ENCODE measurements around the gene UFD1. TPM values are rescaled to one million over a fixed set of nuclear protein-coding genes. Genes with fewer than 3 reads are reported as not detected.

The UFD1 gene
- total RNA-seq, 1 experiment from 2014 or later = 74.4 TPM

DNA sequence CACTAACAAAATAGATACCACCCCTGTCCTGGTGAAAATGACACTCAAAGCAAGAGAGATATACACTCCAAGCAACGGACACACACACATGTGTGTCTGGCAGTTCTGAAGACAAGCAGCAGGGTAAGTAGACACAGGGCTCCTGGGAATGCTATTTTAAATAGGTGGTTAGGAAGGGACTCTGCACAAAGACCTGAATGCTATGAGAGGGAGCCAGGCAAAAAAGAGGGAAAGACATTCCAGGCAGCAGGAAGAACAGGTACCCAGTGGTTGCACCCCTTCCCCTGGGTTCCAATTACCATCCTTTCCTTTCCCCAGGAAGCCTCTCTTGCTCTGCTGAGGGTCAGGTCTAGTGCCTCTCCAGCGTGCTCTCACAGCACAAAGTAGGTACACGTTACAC, 3.0 kb downstream of the UFD1 start:
- H4K5ac ChIP-seq (ENCODE audit: insufficient read length, low read depth, low read length) = no peak overlapping the region
- H4K91ac ChIP-seq (ENCODE audit: insufficient read length, low read depth, low read length) = no peak overlapping the region
- no peak for TF ChIP-seq CTCF (conservative IDR thresholded peaks at IDR 0.05)
- Mint-ChIP-seq H3K27ac (peak overlapping the region in 1 of 3 experiments; percentile 63; a peak in 1 of 7 replicates), H3K36me3 (ENCODE audit: insufficient read depth in 1 of 3, low read depth in 3 of 3) (peaks cover 22 to 41% (median 33%) of the 10 kb centered on the region in 3 experiments), H3K9me3 (no peaks in the 10 kb centered on the region), H3K4me3 (no peak overlapping the region), H3K27me3 (ENCODE audit: low read depth) (no peaks in the 10 kb centered on the region; the same call in 1 of the 2 replicates), H3K4me1 (peaks cover 20% of the 10 kb centered on the region in 2 experiments)
- no peak overlapping the region for H3K18ac ChIP-seq (ENCODE audit: insufficient read length, low read depth, low read length)
- H2BK5ac ChIP-seq (ENCODE audit: insufficient read length, low read length) = no peak overlapping the region
- H3K4me2 ChIP-seq (ENCODE audit: insufficient read depth, insufficient read length, low read length) = no peak overlapping the region
- H2BK12ac ChIP-seq (ENCODE audit: insufficient read length, low read depth, low read length) = no peak overlapping the region
- H3K4ac ChIP-seq (ENCODE audit: low read depth, low read length) = no peak overlapping the region
- no peak overlapping the region for H2BK120ac ChIP-seq (ENCODE audit: low read depth, low read length, poor library complexity, severe bottlenecking)
- no peaks in the 10 kb centered on the region for H3K9me3 ChIP-seq (ENCODE audit: control insufficient read depth, low read depth, low read length)
- H3K23ac ChIP-seq (ENCODE audit: insufficient read length, low read depth, low read length) = no peak overlapping the region
- H3K4me1 ChIP-seq (ENCODE audit: insufficient read depth, low read length) = peaks cover 3% of the 10 kb centered on the region
- no peaks in the 10 kb centered on the region for H4K20me1 ChIP-seq (ENCODE audit: control insufficient read depth, insufficient read depth, insufficient read length)
- no CpG with 5 or more reads among the region's 3 CpGs for WGBS (ENCODE audit: extremely low coverage, insufficient read length, low lambda C conversion rate)
- no peak overlapping the region for H3K27ac ChIP-seq (ENCODE audit: insufficient read length, low read depth, low read length)
- no peak overlapping the region for H3K56ac ChIP-seq (ENCODE audit: insufficient read length, low read depth, low read length)
- H2AK5ac ChIP-seq (ENCODE audit: insufficient read length, low read length) = no peak overlapping the region
- peaks cover 13% of the 10 kb centered on the region for H3K23me2 ChIP-seq (ENCODE audit: insufficient read length, low read depth, low read length, poor library complexity, severe bottlenecking)
- H3K79me1 ChIP-seq (ENCODE audit: insufficient read depth, low read depth, low read length, poor library complexity, severe bottlenecking) = peaks cover 3% of the 10 kb centered on the region
- H2AFZ ChIP-seq (ENCODE audit: low read length) = no peak overlapping the region
- no peaks in the 10 kb centered on the region for H3K27me3 ChIP-seq (ENCODE audit: insufficient read depth, low read length)
- DNase-seq = no peak
- no peak overlapping the region for H3K9ac ChIP-seq (ENCODE audit: extremely low read depth, insufficient read length, low read length)
- peaks cover 20% of the 10 kb centered on the region; the same call in 1 of the 2 replicates for H3K79me2 ChIP-seq (ENCODE audit: insufficient read depth, low read length)
- no peak overlapping the region for H3T11ph ChIP-seq (ENCODE audit: low read length)
- no peak overlapping the region for H2BK20ac ChIP-seq (ENCODE audit: low read depth, low read length, poor library complexity, severe bottlenecking)
- no peak overlapping the region for H3K14ac ChIP-seq (ENCODE audit: insufficient read depth, low read length)
- no peak overlapping the region for H4K8ac ChIP-seq (replicated peaks; ENCODE audit: insufficient read length, low read depth, low read length)
- no peak overlapping the region for H2BK15ac ChIP-seq (ENCODE audit: low read depth, low read length)

Measured in H9 (cell line).